ENCODE measurements around the gene LOX.
A peak's percentile ranks its signal among the peaks of the same experiment; 100 is the strongest.
"Not testable (repeated sequence)": the region's sequence is repeated elsewhere in the genome, so short reads cannot be mapped to it uniquely, and the experiment has no call there.

The LOX gene

GRCh38 chr5:122097391-122097790, 19.3 kb upstream of the LOX start:
- DNase-seq, result no peak

GRCh38 chr5:122095158-122095557, 17.1 kb upstream of the LOX start:
- no peak for DNase-seq

GRCh38 chr5:122094251-122094650, 16.2 kb upstream of the LOX start:
- not testable (repeated sequence) for DNase-seq

GRCh38 chr5:122093415-122094180, 15.5 kb upstream of the LOX start:
- no peak for DNase-seq

- no peak for DNase-seq
Observed at GRCh38 chr5:122091936-122092600, 14.0 kb upstream of the LOX start.

- DNase-seq, result no peak
Observed at GRCh38 chr5:122089096-122090013, 11.3 kb upstream of the LOX start.

- no peak for DNase-seq
Observed at GRCh38 chr5:122085041-122085440, 7.0 kb upstream of the LOX start.

- no peak for DNase-seq
Observed at GRCh38 chr5:122083535-122083934, 5.5 kb upstream of the LOX start.

GRCh38 chr5:122081541-122081940, 3.5 kb upstream of the LOX start:
- DNase-seq, result no peak

GRCh38 chr5:122077366-122078115, 518 bp downstream of the LOX start:
- DNase-seq, result no peak

- DNase-seq, result peak; percentile 17
Observed at GRCh38 chr5:122076669-122077365, 1.2 kb downstream of the LOX start.

- no peak for DNase-seq
Observed at GRCh38 chr5:122076050-122076461, 2.0 kb downstream of the LOX start.

- no peak for DNase-seq
Observed at GRCh38 chr5:122073864-122074263, 4.2 kb downstream of the LOX start.

- DNase-seq, result no peak
Observed at GRCh38 chr5:122073018-122073417, 5.0 kb downstream of the LOX start.

GRCh38 chr5:122067390-122067789, 10.7 kb downstream of the LOX start:
- no peak for DNase-seq

- DNase-seq, result no peak
Observed at GRCh38 chr5:122064992-122065391, 13.1 kb downstream of the LOX start.

- no peak for DNase-seq
Observed at GRCh38 chr5:122063836-122064235, 14.2 kb downstream of the LOX start.

GRCh38 chr5:122062205-122062604, 15.9 kb downstream of the LOX start:
- no peak for DNase-seq

GRCh38 chr5:122056913-122057312, 21.1 kb downstream of the LOX start:
- no peak for DNase-seq

GRCh38 chr5:122054266-122054665, 23.8 kb downstream of the LOX start:
- no peak for DNase-seq

- DNase-seq, result no peak
Observed at GRCh38 chr5:122053181-122054109, 24.6 kb downstream of the LOX start.

All from NCI-H2029 treated with DMSO at 0.1 percent for 48 hours (cell line).